ENCODE measurements around the gene DACT3. TPM values are rescaled to one million over a fixed set of nuclear protein-coding genes. Genes with fewer than 3 reads are reported as not detected.

DACT3 gene
- total RNA-seq, 1 donor from 2014 or later: 55.1 TPM

GRCh38 chr19:46698395-46699321 is 37.7 kb upstream of the DACT3 start:
- Mint-ChIP-seq H3K36me3 (ENCODE audit: unreplicated experiment) (no peaks in the 10 kb centered on the region), H3K4me1 (ENCODE audit: low read depth, unreplicated experiment) (no peaks in the 10 kb centered on the region), H3K27ac (ENCODE audit: unreplicated experiment) (no peak overlapping the region), H3K27me3 (ENCODE audit: unreplicated experiment) (peaks cover 2% of the 10 kb centered on the region), H3K4me3 (ENCODE audit: unreplicated experiment) (no peak overlapping the region), H3K9me3 (ENCODE audit: unreplicated experiment) (peaks cover 1% of the 10 kb centered on the region)
- no peak for DNase-seq
- no peak for TF ChIP-seq CTCF (IDR thresholded peaks at IDR 0.05; ENCODE audit: partially characterized antibody, unreplicated experiment)

- Mint-ChIP-seq H3K27me3 (ENCODE audit: unreplicated experiment) (peaks cover 5% of the 10 kb centered on the region), H3K4me1 (ENCODE audit: low read depth, unreplicated experiment) (no peaks in the 10 kb centered on the region), H3K4me3 (ENCODE audit: unreplicated experiment) (peak overlapping the region; percentile 25), H3K9me3 (ENCODE audit: unreplicated experiment) (peaks cover 1% of the 10 kb centered on the region), H3K36me3 (ENCODE audit: unreplicated experiment) (peaks cover 6% of the 10 kb centered on the region), H3K27ac (ENCODE audit: unreplicated experiment) (no peak overlapping the region)
- peak; percentile 92 for DNase-seq
- TF ChIP-seq CTCF (IDR thresholded peaks at IDR 0.05; ENCODE audit: partially characterized antibody, unreplicated experiment): no peak
Observed at GRCh38 chr19:46697204-46697960, 36.4 kb upstream of the DACT3 start.

GRCh38 chr19:46696866-46697203 is 35.9 kb upstream of the DACT3 start:
- no peak for TF ChIP-seq CTCF (IDR thresholded peaks at IDR 0.05; ENCODE audit: partially characterized antibody, unreplicated experiment)
- H3K27me3 Mint-ChIP-seq (ENCODE audit: unreplicated experiment): peaks cover 5% of the 10 kb centered on the region
- peaks cover 1% of the 10 kb centered on the region for H3K9me3 Mint-ChIP-seq (ENCODE audit: unreplicated experiment)
- H3K36me3 Mint-ChIP-seq (ENCODE audit: unreplicated experiment): peaks cover 6% of the 10 kb centered on the region
- DNase-seq: no peak
- no peaks in the 10 kb centered on the region for H3K4me1 Mint-ChIP-seq (ENCODE audit: low read depth, unreplicated experiment)
- H3K27ac Mint-ChIP-seq (ENCODE audit: unreplicated experiment): no peak overlapping the region
- peak overlapping the region; percentile 25 for H3K4me3 Mint-ChIP-seq (ENCODE audit: unreplicated experiment)

GRCh38 chr19:46696052-46696451 is 35.1 kb upstream of the DACT3 start:
- Mint-ChIP-seq H3K27ac (ENCODE audit: unreplicated experiment) (no peak overlapping the region), H3K4me3 (ENCODE audit: unreplicated experiment) (peak overlapping the region; percentile 42), H3K9me3 (ENCODE audit: unreplicated experiment) (no peaks in the 10 kb centered on the region), H3K27me3 (ENCODE audit: unreplicated experiment) (peaks cover 5% of the 10 kb centered on the region), H3K36me3 (ENCODE audit: unreplicated experiment) (peaks cover 11% of the 10 kb centered on the region), H3K4me1 (ENCODE audit: low read depth, unreplicated experiment) (no peaks in the 10 kb centered on the region)
- no peak for DNase-seq
- no peak for TF ChIP-seq CTCF (IDR thresholded peaks at IDR 0.05; ENCODE audit: partially characterized antibody, unreplicated experiment)

GRCh38 chr19:46693760-46694159 is 32.8 kb upstream of the DACT3 start:
- DNase-seq: no peak
- no peak overlapping the region for H3K4me3 Mint-ChIP-seq (ENCODE audit: unreplicated experiment)
- H3K4me1 Mint-ChIP-seq (ENCODE audit: low read depth, unreplicated experiment): no peaks in the 10 kb centered on the region
- no peak overlapping the region for H3K27ac Mint-ChIP-seq (ENCODE audit: unreplicated experiment)
- peaks cover 21% of the 10 kb centered on the region for H3K36me3 Mint-ChIP-seq (ENCODE audit: unreplicated experiment)
- H3K9me3 Mint-ChIP-seq (ENCODE audit: unreplicated experiment): no peaks in the 10 kb centered on the region
- H3K27me3 Mint-ChIP-seq (ENCODE audit: unreplicated experiment): peaks cover 5% of the 10 kb centered on the region
- no peak for TF ChIP-seq CTCF (IDR thresholded peaks at IDR 0.05; ENCODE audit: partially characterized antibody, unreplicated experiment)

Data from glutamatergic neuron (in vitro differentiated cells).